GM12873 (cell line): ENCODE measurements around the gene AKAP6.

Experiments used
- CTCF ChIP-seq: IDR thresholded peaks from 2 replicates; pipeline ENCODE4 v1.5.1; 2012; ENCODE audit warnings: low read depth, mild to moderate bottlenecking, moderate library complexity, low read length, control low read depth; ENCODE audit not compliant: insufficient read depth; ENCODE audit errors: missing control alignments

AKAP6 gene

GRCh38 chr14:32478050-32478449 lies 149.0 kb downstream of the AKAP6 start:
- TF ChIP-seq CTCF, result no peak

- TF ChIP-seq CTCF, result no peak
Measured at GRCh38 chr14:32480337-32480736, 151.2 kb downstream of the AKAP6 start.

- TF ChIP-seq CTCF, result no peak
Measured at GRCh38 chr14:32481707-32482106, 152.6 kb downstream of the AKAP6 start.

- TF ChIP-seq CTCF, result no peak
Measured at GRCh38 chr14:32491416-32492016, 162.4 kb downstream of the AKAP6 start.

- TF ChIP-seq CTCF, result no peak
Measured at GRCh38 chr14:32492457-32492856, 163.4 kb downstream of the AKAP6 start.

GRCh38 chr14:32494609-32495434 lies 165.7 kb downstream of the AKAP6 start:
- no peak for TF ChIP-seq CTCF

GRCh38 chr14:32495435-32495734 lies 166.3 kb downstream of the AKAP6 start:
- no peak for TF ChIP-seq CTCF
